Occipital lobe (tissue), 2 donors: ENCODE results near the gene MROH2A. TPM values are rescaled to one million over a fixed set of nuclear protein-coding genes. Genes with fewer than 3 reads are reported as not detected.
"Not testable (repeated sequence)": the region's sequence is repeated elsewhere in the genome, so short reads cannot be mapped to it uniquely, and the experiment has no call there.

ENCODE experiments used
- DNase-seq: peaks from one replicate; lab custom pipeline; 2025; lab: John Stamatoyannopoulos, UW
- total RNA-seq: library from RNA; depleted of rRNA; stranded (reverse); fragments of >200 nt; gene quantifications from one replicate; pipeline ENCODE4 v1.2.3, GENCODE V29; 2014

MROH2A gene
- not detected for total RNA-seq

GRCh38 chr2:233778030-233778429, at the start of gene MROH2A:
MROH2A (plus strand) TSS chr2:233778330; CDS start chr2:233779359, 1,029 bp downstream.
- DNase-seq: no peak

GRCh38 chr2:233728723-233729301, 49.3 kb upstream of the MROH2A start, which contains the start of gene UGT1A3:
UGT1A3 (plus strand) TSS chr2:233729042; CDS start chr2:233729127, 85 bp downstream.
- no peak for DNase-seq

- DNase-seq: not testable (repeated sequence)
Measured at GRCh38 chr2:233736868-233737653, 41.1 kb upstream of the MROH2A start.

- no peak for DNase-seq
Measured at GRCh38 chr2:233740870-233741269, 37.3 kb upstream of the MROH2A start.

DNA sequence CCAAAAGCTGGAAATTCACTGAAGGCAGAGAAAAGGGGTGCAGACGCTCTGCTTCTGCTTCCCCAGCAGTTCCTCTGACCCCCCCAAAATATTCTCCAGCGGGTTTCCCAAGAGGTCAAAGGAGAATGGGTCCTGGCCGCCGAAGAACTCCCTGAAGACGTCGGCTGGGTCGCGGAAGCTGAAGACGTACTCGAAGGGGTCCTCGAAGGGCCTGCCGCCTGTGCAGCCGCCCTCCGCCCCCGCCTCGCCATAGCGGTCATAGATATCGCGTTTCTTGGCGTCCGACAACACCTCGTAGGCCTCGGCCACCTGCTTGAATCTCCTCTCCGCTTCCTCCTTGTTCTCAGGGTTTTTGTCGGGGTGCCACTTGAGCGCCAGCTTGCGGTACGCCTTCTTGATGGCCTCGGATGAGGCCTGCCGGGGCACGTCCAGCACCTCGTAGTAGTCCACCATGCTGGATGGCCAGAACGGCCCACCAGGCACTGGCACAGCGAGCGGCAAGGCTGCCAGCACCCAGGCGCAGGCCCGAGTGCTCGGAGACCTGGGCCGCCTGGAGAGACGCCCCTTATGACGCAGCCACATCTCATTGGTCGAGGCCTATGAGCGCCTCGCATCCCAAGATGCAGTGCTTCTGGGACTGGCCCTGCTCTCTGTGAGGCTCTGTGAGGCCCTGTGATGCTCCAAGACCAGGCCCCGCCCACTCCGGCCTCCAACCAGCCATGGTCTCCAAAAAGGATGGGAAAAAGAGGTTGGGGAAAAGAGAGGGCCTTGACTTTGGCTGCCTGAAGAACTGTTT, 34.5 kb upstream of the MROH2A start:
- DNase-seq: no peak

- DNase-seq: no peak
Measured at GRCh38 chr2:233745073-233745755, 32.9 kb upstream of the MROH2A start.

GRCh38 chr2:233745838-233746237, 32.3 kb upstream of the MROH2A start:
- DNase-seq: not testable (repeated sequence)

GRCh38 chr2:233746475-233747282, 31.5 kb upstream of the MROH2A start:
- DNase-seq: no peak

DNA sequence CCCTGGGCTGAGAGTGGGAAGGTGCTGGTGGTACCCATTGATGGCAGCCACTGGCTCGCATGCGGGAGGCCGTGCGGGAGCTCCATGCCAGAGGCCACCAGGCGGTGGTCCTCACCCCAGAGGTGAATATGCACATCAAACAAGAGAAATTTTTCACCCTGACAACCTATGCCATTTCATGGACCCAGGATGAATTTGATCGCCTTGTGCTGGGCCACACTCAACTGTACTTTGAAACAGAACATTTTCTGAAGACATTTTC, 30.9 kb upstream of the MROH2A start:
- no peak for DNase-seq

DNA sequence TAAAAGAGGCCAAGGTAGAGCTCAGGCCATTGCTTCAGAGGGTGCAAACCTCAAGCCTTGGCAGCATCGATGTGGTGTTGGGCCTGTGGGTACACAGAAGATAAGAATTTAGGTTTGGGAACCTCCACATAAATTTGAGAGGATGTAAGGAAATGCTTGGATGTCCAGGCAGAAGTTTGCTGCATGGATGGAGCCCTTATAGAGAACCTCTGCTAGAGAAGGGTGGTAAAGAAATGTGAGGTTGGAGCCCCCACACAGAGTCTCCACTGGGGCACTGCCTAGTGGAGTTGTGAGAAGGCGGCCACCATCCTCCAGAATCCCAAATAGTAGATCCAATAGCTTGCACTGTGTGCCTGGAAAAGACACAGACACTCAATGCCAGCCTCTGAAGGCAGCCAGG, 27.4 kb upstream of the MROH2A start:
- not testable (repeated sequence) for DNase-seq

- DNase-seq: not testable (repeated sequence)
Measured at GRCh38 chr2:233751212-233752009, 26.7 kb upstream of the MROH2A start.

GRCh38 chr2:233754872-233755611, 23.1 kb upstream of the MROH2A start:
- no peak for DNase-seq

DNA sequence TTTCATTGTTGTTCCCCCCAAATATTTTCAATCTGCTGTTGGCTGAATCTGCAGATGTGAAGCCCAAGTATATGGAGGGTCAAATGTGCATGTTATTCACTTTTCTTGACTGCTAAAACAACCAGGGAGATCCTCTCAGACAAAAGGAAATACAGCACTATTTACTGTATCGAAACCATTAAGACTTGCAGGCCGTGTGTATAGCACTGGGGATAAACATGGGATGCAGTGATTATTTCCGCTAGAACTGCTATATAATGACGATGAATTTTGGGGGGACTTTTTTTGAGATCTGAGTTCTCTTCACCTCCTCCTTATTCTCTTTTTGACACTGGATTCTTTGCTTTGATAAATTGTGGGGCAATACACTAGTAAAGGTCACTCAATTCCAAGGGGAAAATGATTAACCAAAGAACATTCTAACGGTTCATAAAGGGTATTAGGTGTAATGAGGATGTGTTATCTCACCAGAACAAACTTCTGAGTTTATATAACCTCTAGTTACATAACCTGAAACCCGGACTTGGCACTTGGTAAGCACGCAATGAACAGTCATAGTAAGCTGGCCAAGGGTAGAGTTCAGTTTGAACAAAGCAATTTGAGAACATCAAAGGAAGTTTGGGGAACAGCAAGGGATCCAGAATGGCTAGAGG, 21.6 kb upstream of the MROH2A start:
- DNase-seq: no peak

DNA sequence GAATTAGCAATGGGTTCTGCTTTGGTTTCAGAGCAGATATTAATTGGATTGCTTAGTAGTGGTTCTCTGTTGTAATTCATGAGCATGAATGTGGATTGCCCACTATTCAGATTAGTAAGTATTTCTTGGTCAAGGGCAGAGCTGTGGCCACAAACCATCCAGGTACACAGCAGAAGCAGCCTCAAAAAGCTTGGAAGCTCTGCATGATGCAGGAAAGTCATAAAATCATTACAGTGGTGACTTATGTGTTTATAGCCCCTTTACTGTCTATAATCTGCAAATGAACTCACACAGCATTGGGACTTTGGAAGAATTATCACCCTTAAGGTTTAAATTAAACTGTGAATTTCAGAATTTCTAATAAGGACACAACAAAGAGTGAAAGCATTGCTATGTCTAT, 20.0 kb upstream of the MROH2A start:
- no peak for DNase-seq

DNA sequence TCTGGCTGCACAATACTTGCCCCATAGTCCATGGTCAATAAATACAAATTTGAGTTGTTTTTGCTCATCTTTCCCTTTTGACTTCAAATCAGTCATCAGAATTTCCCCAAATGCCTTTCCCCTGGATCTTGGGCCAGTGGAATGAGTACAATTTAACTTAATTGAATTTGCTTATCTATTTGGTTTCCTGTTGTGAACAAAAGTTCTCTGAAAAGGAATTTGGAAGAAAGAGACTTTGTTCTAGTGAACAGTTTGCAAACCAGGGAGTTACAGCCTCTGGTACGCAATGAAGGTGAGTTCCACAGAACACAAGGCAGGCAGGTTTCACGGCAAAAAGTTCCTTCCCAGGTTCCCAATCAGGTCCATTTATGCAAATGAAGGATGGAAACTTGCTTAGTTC, 19.3 kb upstream of the MROH2A start:
- no peak for DNase-seq

- no peak for DNase-seq
Measured at GRCh38 chr2:233760043-233760442, 18.1 kb upstream of the MROH2A start, which contains the start of gene UGT1A1. UGT1A1 (plus strand) TSS chr2:233760270; CDS start chr2:233760288, 18 bp downstream.

DNA sequence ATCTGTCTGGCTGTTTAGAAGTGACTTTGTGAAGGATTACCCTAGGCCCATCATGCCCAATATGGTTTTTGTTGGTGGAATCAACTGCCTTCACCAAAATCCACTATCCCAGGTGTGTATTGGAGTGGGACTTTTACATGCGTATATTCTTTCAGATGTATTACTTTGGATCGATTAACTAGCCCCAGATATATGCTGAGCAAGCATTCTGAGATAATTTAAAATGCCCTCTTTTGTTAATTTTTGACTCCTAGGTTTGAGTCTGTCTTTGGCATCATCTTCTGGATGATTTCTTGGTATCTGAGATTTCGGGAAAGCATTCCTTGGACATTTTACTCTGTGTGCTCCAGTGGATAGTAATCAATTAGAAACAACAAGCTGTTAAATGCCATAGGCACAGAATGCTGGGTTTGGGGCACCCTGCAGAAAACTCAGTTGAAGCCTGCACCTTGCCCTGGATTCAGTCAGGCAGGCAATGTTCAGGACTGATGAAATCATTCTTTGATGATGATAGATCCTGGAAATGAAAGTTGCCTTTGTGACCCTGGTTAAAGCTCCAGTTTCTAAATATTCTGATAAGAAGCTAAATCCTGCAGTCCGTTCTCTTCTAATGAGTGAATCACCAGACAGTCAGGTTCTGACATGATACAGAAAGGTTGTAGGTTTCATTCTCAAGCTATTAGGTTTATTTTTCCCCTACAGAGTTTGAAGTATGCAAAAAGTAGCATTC, 16.9 kb upstream of the MROH2A start:
- no peak for DNase-seq

- no peak for DNase-seq
Measured at GRCh38 chr2:233764264-233764663, 13.9 kb upstream of the MROH2A start.
